ENCODE data around the gene FBXO17. TPM values are rescaled to one million over a fixed set of nuclear protein-coding genes. Genes with fewer than 3 reads are reported as not detected.

Gene FBXO17
- total RNA-seq, 1 donor from 2014 or later = not detected

DNA sequence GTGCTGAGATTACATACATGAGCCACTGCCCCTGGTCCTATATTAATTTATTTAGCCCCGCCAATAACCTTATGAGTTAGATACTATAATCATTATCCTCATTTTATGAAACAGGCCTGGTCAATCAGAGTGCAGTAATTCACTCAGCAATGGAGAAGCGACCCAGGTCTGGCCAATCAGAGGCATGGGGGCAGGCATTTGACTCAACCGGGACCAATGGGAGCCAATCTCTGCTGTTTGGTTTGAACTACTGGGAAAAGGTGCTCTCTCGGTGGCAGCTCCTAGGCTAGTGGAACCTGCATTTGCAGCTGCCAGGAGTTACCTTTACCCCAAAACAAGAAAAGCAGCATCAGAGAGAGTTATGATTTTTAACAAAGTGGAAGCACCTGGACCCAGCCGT is 82.7 kb downstream of the FBXO17 start:
- Mint-ChIP-seq H3K36me3 (ENCODE audit: low read depth) (peaks cover 27% of the 10 kb centered on the region), H3K4me3 (no peak overlapping the region), H3K4me1 (peaks cover 8% of the 10 kb centered on the region), H3K9me3 (no peaks in the 10 kb centered on the region), H3K27ac (no peak overlapping the region), H3K27me3 (no peaks in the 10 kb centered on the region)
- ATAC-seq (ENCODE audit: low read depth) = no peak
- ChIA-PET POLR2A (no interaction called here), CTCF (no interaction called here)
- TF ChIP-seq CTCF (IDR thresholded peaks at IDR 0.05) = no peak
- intact Hi-C loops (cut with micrococcal nuclease) = no loop called here
- no peak for DNase-seq

DNA sequence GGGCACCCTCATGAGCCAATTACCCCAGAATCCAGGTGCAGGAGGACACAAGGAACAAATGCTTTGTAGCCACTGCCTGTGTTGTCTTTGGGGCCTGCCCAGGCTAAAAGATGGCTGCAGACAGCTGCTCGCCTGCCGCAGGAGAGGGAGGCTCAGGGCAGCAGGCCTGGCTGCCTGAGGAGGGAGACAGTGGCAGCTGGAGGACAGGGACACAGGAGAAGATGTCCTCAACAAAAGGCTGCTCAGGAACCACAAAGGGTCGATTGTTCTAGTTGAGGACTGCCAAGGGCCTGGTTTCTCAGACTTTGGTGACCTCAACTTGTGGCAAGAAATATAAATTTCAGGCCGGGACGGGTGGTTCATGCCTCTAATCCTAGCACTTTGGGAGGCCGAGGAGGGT is 83.8 kb downstream of the FBXO17 start:
- CTCF ChIA-PET = no interaction called here
- no peak for DNase-seq
- Mint-ChIP-seq H3K4me1 (peaks cover 1% of the 10 kb centered on the region), H3K9me3 (no peaks in the 10 kb centered on the region), H3K4me3 (no peak overlapping the region), H3K27ac (no peak overlapping the region), H3K27me3 (no peaks in the 10 kb centered on the region), H3K36me3 (ENCODE audit: low read depth) (peaks cover 27% of the 10 kb centered on the region)
- no peak for TF ChIP-seq CTCF (IDR thresholded peaks at IDR 0.05)
- ATAC-seq (ENCODE audit: low read depth) = no peak
- intact Hi-C loops (cut with micrococcal nuclease) = no loop called here
- POLR2A ChIA-PET = interaction anchor here (0.8 kb wide), 1 partner anchor 97 kb away, joined by 3 read pairs; no protein-coding TSS in a partner anchor

Other genes starting within 250 kb of the FBXO17 start
- 12.4 and 14.9 TPM in 2 replicates for gene CAPN12, start 231.3 kb downstream of the FBXO17 start, total RNA-seq
- gene LGALS7, start 202.2 kb downstream of the FBXO17 start, total RNA-seq = not detected in 2 replicates
- not detected in 2 replicates for gene LGALS7B, start 186.5 kb downstream of the FBXO17 start, total RNA-seq
- 2.7 and 4.5 TPM in 2 replicates for gene LGALS4, start 162.8 kb downstream of the FBXO17 start, total RNA-seq
- 152 and 164 TPM in 2 replicates for gene ECH1, start 143.9 kb downstream of the FBXO17 start, total RNA-seq
- gene HNRNPL, start 125.8 kb downstream of the FBXO17 start, total RNA-seq = 528 and 546 TPM in 2 replicates
- 53.5 and 65.0 TPM in 2 replicates for gene RINL, start 97.5 kb downstream of the FBXO17 start, total RNA-seq
- gene SIRT2, start 76.1 kb downstream of the FBXO17 start, total RNA-seq = 28.4 and 32.7 TPM in 2 replicates
- 45.5 and 49.5 TPM in 2 replicates for gene NFKBIB, start 75.8 kb downstream of the FBXO17 start, total RNA-seq
- 1.2 and 1.7 TPM in 2 replicates for gene CCER2, start 63.6 kb downstream of the FBXO17 start, total RNA-seq
- 46.4 and 50.9 TPM in 2 replicates for gene SARS2, start 45.0 kb downstream of the FBXO17 start, total RNA-seq
- 51.6 and 57.0 TPM in 2 replicates for gene MRPS12, start 44.8 kb downstream of the FBXO17 start, total RNA-seq
- gene FBXO27, start 56.8 kb upstream of the FBXO17 start, total RNA-seq = 0.24 TPM in 1 of 2 replicates, not detected in the other
- gene ACP7, start 108.6 kb upstream of the FBXO17 start, total RNA-seq = not detected in 2 replicates
- 13.7 and 14.2 TPM in 2 replicates for gene PAK4, start 150.0 kb upstream of the FBXO17 start, total RNA-seq
- not detected in 2 replicates for gene NCCRP1, start 221.2 kb upstream of the FBXO17 start, total RNA-seq
- not detected in 2 replicates for gene SYCN, start 228.5 kb upstream of the FBXO17 start, total RNA-seq

All from activated B cell treated with CpG ODN at 0.5 μM for 24 hours (primary cell).